PC-9 (cell line): ENCODE data around the gene HLA-A. TPM values are rescaled to one million over a fixed set of nuclear protein-coding genes. Genes with fewer than 3 reads are reported as not detected.

Experiments used
- BruUV-seq: library from RNA; stranded (reverse); fragments of 400-500 nt; replicated peaks from 2 replicates; lab custom pipeline; 2021; lab: Mats Ljungman, UMichigan
- CTCF ChIA-PET: fragments of 300-600 bp; sonication (Branson Sonifier 250); formaldehyde crosslinking; loops from one replicate; lab custom pipeline; 2022; ENCODE audit warnings: antibody characterized with exemption; lab: Charles Lee
- POLR2A ChIA-PET: fragments of 300-600 bp; sonication (Branson Sonifier 250); formaldehyde crosslinking; loops from one replicate; lab custom pipeline; 2022; ENCODE audit warnings: antibody characterized with exemption; ENCODE audit not compliant: unreplicated experiment; lab: Charles Lee
- DNase-seq, 2 experiments: peaks; one replicate each; pipeline versions ENCODE4 v3.0.0 to v3.0.0-alpha.2; 2015 to 2022; ENCODE audit warnings: mixed read lengths in 1 of 2
- H2AFZ ChIP-seq: fragments of 200-600 bp; sonication (generic); 2 replicates; pipeline ENCODE4 v1.8.1; 2017; ENCODE audit warnings: antibody characterized with exemption
- H3F3A ChIP-seq: fragments of 200-600 bp; sonication (generic); 2 replicates; pipeline ENCODE4 v1.8.1; 2017; ENCODE audit warnings: antibody characterized with exemption, mild to moderate bottlenecking, low read depth; ENCODE audit not compliant: insufficient read depth
- H3K27ac ChIP-seq: fragments of 200-600 bp; sonication (generic); 2 replicates; pipeline ENCODE4 v1.6.1; 2016; ENCODE audit warnings: mixed run types
- H3K27me3 ChIP-seq: fragments of 200-600 bp; sonication (generic); 2 replicates; pipeline ENCODE4 v1.6.1; 2016; ENCODE audit warnings: low read depth, mixed run types; ENCODE audit not compliant: insufficient read depth
- H3K36me3 ChIP-seq: fragments of 200-600 bp; sonication (generic); 2 replicates; pipeline ENCODE4 v1.6.1; 2016; ENCODE audit warnings: low read depth, mixed run types
- H3K4me1 ChIP-seq: fragments of 200-600 bp; sonication (generic); replicated peaks from 2 replicates; pipeline ENCODE4 v1.6.1; 2016; ENCODE audit warnings: mixed run types; ENCODE audit not compliant: insufficient read depth
- H3K4me2 ChIP-seq: fragments of 200-600 bp; sonication (generic); 2 replicates; pipeline ENCODE4 v1.6.1; 2017; ENCODE audit warnings: mixed run types
- H3K4me3 ChIP-seq: fragments of 200-600 bp; sonication (generic); 2 replicates; pipeline ENCODE4 v1.6.1; 2016; ENCODE audit warnings: mixed run types
- H3K79me2 ChIP-seq: fragments of 200-600 bp; sonication (generic); 2 replicates; pipeline ENCODE4 v1.6.1; 2017; ENCODE audit warnings: low read depth, mixed run types
- H3K9me2 ChIP-seq: fragments of 200-600 bp; sonication (generic); 2 replicates; pipeline ENCODE4 v1.8.1; 2017; ENCODE audit warnings: mild to moderate bottlenecking; ENCODE audit not compliant: insufficient read depth
- H3K9me3 ChIP-seq: fragments of 200-600 bp; sonication (generic); 2 replicates; pipeline ENCODE4 v1.8.1; 2016; ENCODE audit warnings: low read depth; ENCODE audit not compliant: insufficient read depth
- H4K20me1 ChIP-seq: fragments of 200-600 bp; sonication (generic); 2 replicates; pipeline ENCODE4 v1.8.1; 2017; ENCODE audit not compliant: insufficient read depth
- EZH2 ChIP-seq: fragments of 200-600 bp; sonication (generic); IDR thresholded peaks from 2 replicates; pipeline ENCODE4 v1.8.0; 2017; ENCODE audit warnings: antibody characterized with exemption, low read depth
- intact Hi-C: fragments of 100-400 bp; cut with micrococcal nuclease; formaldehyde crosslinking; loops from one replicate; pipeline ENCODE4 v1.10.0; 2022; ENCODE audit not compliant: unreplicated experiment
- total RNA-seq: library from RNA; stranded (reverse); gene quantifications from 2 replicates; pipeline ENCODE4 v1.2.3, GENCODE V29; 2021
- TF ChIP-seq, protein P1 (sequence below): fragments of 200-600 bp; sonication (generic); conservative IDR thresholded peaks from 2 replicates; pipeline ENCODE4 v1.6.1; 2017; ENCODE audit warnings: mixed run types, antibody characterized with exemption, mild to moderate bottlenecking, moderate library complexity

HLA-A gene
- total RNA-seq, 1 experiment from 2014 or later: 168 TPM

DNA sequence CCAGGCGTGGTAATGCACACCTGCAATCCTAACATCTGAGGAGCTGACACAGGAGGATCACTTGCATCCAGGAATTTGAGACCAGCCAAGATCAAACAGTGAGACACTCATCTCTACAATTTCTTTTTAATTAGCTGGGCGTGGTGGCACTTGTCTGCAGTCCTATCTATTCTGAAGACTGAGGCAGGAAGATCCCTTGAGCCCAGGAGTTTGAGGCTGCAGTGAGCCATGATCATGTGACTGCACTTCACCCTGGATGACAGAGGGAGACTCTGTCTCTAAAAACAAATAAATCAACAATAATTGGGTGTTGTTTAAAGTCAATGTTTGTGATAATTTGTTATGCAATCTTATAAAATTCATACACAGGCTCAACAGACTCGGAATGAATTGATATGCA is 18.0 kb upstream of the HLA-A start:
- intact Hi-C loops: no loop called here
- H3K27ac ChIP-seq: no peak overlapping the region

DNA sequence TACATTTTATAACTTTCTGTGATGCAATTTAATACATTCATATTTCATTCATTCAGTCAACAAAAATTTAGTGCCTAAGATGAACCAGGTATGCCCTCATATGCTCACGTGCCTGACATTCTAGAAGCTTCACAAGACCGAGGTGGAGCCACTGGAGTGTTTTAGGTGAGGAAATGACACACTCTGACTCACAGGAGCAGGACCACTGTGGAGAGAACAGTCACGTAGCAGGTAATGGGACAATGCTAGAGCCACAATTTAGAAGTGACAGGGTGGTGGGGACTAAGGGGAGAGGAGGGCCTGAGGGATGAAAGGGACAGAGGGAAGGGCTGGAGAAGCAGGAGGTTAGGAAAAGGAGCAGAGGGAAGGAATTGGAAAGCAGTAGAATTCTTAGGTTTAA is 17.6 kb upstream of the HLA-A start:
- no peaks in the 10 kb centered on the region for H3K4me1 ChIP-seq
- H3K9me2 ChIP-seq: no peaks in the 10 kb centered on the region
- H3K27me3 ChIP-seq: no peaks in the 10 kb centered on the region
- BruUV-seq: no TSS peak
- DNase-seq: peak in 1 of 2 experiments; percentile 5
- no peak overlapping the region for H3K4me3 ChIP-seq
- H3K4me2 ChIP-seq: no peak overlapping the region
- intact Hi-C loops: no loop called here
- ChIA-PET CTCF (no interaction called here), POLR2A (interaction anchor here (0.7 kb wide), 1 partner anchor 112 kb away, joined by 3 read pairs; no protein-coding TSS in a partner anchor)
- TF ChIP-seq, protein P1, sequence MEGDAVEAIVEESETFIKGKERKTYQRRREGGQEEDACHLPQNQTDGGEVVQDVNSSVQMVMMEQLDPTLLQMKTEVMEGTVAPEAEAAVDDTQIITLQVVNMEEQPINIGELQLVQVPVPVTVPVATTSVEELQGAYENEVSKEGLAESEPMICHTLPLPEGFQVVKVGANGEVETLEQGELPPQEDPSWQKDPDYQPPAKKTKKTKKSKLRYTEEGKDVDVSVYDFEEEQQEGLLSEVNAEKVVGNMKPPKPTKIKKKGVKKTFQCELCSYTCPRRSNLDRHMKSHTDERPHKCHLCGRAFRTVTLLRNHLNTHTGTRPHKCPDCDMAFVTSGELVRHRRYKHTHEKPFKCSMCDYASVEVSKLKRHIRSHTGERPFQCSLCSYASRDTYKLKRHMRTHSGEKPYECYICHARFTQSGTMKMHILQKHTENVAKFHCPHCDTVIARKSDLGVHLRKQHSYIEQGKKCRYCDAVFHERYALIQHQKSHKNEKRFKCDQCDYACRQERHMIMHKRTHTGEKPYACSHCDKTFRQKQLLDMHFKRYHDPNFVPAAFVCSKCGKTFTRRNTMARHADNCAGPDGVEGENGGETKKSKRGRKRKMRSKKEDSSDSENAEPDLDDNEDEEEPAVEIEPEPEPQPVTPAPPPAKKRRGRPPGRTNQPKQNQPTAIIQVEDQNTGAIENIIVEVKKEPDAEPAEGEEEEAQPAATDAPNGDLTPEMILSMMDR: no peak
- no peak for TF ChIP-seq EZH2
- H2AFZ ChIP-seq: no peak overlapping the region
- no peaks in the 10 kb centered on the region for H3K36me3 ChIP-seq
- H4K20me1 ChIP-seq: no peaks in the 10 kb centered on the region
- no peaks in the 10 kb centered on the region for H3K79me2 ChIP-seq
- no peak overlapping the region for H3K27ac ChIP-seq
- H3K9me3 ChIP-seq: no peaks in the 10 kb centered on the region
- H3F3A ChIP-seq: no peaks in the 10 kb centered on the region

More for the DNA sequence above, 18.0 kb upstream of the HLA-A start:
- BruUV-seq: no TSS peak
- no peaks in the 10 kb centered on the region for H3F3A ChIP-seq
- H3K27me3 ChIP-seq: no peaks in the 10 kb centered on the region
- H2AFZ ChIP-seq: no peak overlapping the region
- H3K4me2 ChIP-seq: no peak overlapping the region
- H4K20me1 ChIP-seq: no peaks in the 10 kb centered on the region
- H3K36me3 ChIP-seq: no peaks in the 10 kb centered on the region
- no peaks in the 10 kb centered on the region for H3K79me2 ChIP-seq
- no peak for DNase-seq
- no peaks in the 10 kb centered on the region for H3K9me2 ChIP-seq
- no peak for TF ChIP-seq EZH2
- TF ChIP-seq, protein P1: no peak
- H3K9me3 ChIP-seq: no peaks in the 10 kb centered on the region
- H3K4me1 ChIP-seq: no peaks in the 10 kb centered on the region
- no peak overlapping the region for H3K4me3 ChIP-seq
- ChIA-PET CTCF (no interaction called here), POLR2A (interaction anchor here (0.7 kb wide), 1 partner anchor 112 kb away, joined by 3 read pairs; no protein-coding TSS in a partner anchor)

DNA sequence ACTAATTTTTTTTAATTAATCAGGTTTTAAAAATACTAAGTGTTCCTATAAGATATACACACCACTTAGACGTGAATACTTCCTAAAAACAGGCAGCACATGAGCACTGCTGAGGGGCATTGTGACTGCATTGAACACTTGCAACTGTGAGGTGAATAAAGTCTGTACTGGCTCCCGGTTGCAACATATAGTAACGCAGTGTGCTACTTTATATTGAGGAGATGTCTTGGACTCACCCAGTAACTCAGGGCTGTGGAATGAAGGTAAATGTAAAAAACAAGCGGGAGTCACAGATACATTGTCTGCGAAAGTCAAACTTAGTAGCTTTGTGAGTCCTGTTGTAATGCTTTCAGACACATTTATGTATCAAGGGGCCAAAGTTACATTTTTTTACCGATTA is 17.0 kb upstream of the HLA-A start:
- no peaks in the 10 kb centered on the region for H3K79me2 ChIP-seq
- H3K9me3 ChIP-seq: no peaks in the 10 kb centered on the region
- no peaks in the 10 kb centered on the region for H3K36me3 ChIP-seq
- no peaks in the 10 kb centered on the region for H3K27me3 ChIP-seq
- no peak for TF ChIP-seq EZH2
- TF ChIP-seq, protein P1: no peak
- H3F3A ChIP-seq: no peaks in the 10 kb centered on the region
- DNase-seq: no peak
- H3K9me2 ChIP-seq: no peaks in the 10 kb centered on the region
- H3K27ac ChIP-seq: no peak overlapping the region
- H3K4me2 ChIP-seq: no peak overlapping the region
- CTCF ChIA-PET: no interaction called here
- POLR2A ChIA-PET: interaction anchor here (0.7 kb wide), 1 partner anchor 287 kb away, joined by 7 read pairs; no protein-coding TSS in a partner anchor
- no peak overlapping the region for H3K4me3 ChIP-seq
- intact Hi-C loops: no loop called here
- H4K20me1 ChIP-seq: no peaks in the 10 kb centered on the region
- no peak overlapping the region for H2AFZ ChIP-seq
- no TSS peak for BruUV-seq
- H3K4me1 ChIP-seq: no peaks in the 10 kb centered on the region
